Embryonic facial prominence (tissue), 1 donor: ENCODE data around the gene STARD5.
"Not testable (repeated sequence)": the region's sequence is repeated elsewhere in the genome, so short reads cannot be mapped to it uniquely, and the experiment has no call there.

Experiments
- DNase-seq: peaks from one replicate; pipeline ENCODE4 v3.0.0-alpha.2; 2016; ENCODE audit errors: extremely low spot score

Gene STARD5

DNA sequence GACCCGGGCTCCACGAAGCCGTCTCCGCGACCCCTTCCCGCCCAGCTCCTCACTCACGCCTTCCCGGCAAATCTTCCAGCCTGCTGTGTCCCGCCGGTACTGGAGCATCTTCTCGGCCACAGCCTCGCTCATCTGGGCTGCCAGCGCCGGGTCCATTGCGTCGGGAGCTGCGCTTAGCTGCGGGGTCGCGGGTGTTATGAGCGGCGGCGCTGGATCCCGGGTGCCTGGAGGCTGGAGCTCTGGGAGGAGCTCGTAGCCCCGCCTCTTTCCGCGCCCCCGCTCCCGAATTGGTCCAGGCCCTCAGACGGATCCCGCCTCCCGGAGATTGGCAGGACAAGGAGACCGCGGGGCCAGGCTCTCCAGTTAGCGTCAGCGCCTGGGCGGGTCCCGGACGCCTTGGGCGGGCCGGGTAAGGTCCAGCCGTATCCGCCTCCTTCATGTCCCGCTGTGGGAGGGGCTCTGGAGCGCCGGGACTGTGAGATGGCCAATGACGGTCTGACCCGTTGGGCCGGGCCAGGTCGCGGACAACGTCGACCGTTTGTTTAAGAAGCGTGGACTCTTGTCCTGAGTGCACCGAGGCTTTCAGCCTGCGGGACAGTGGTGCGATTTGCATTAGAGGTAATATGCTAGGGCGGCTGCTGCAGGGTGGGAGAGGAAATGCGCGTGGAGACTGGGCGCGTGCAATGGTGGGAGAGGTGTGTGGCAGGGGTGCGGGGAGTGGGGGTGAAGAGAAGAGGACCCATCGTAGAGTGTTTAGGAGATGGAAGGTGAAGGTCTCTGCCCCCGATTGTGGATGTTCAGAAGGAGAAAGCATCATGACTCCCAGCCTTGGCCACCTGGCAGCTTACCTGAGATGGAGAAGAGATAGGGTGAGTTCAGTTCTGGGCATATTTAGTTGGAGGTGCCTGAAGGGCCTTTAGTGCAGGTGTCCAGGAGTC is at the start of gene STARD5:
STARD5 (minus strand) TSS at position 198 of the 938 bp plus-strand sequence; CDS start at position 156, 42 bp downstream.
- peak; percentile 87 for DNase-seq

DNA sequence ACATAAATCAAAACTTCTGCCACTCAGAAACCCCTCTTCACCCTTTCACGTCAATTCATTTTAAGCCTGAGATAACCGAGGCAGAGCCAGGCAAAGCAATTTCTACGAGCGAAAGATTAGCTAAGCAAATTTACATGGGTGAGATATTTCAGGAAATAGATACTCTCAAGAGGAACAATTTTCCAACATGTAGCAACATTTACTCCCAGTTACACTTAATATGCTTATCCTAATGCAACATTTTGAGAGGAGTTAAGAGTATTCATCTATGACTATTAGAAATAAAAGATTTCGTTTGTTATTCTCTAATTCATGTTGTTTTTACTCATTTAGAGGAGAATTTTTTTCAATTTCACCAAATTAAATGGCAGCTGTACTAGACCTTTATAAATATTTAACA is 49.2 kb upstream of the STARD5 start:
- DNase-seq, result no peak

- no peak for DNase-seq
These were observed 48.6 kb upstream of the STARD5 start for GRCh38 chr15:81372575-81372974.

DNA sequence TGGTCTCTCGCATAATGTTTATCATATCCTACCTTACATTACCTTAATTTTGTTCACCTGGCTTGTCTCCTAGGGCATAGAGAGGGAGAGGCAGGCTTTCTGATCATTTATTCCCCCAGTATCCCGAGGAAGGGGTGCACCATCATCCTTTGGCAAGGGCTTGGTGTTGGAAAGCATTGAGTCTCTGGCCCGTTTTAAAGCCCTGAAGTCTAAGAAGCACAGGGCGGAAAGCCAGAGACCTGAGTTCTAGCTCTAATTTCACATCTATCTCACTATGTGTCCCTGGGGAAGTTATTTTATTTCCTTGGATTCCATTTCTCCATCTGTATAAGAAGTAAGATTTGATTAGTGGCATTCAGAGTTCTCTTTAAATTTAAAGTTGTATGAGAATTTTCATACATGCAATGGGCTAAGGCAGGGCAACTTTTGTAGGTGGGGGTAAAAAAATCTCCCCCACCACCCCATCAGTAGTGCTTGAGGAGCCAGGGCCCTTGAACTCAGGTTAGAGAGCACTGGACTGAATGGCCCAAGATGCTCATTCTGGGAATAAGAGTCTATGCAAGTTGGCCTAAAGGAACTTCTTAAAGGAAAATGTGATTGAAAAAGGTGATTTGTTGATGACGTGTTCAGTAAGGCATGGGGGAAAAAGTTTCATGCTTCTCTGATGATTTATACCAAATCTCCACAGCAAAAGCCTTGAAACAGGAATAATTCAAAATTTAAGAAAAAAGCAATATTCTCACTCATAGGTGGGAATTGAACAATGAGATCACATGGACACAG is 40.0 kb upstream of the STARD5 start:
- DNase-seq, result no peak

- no peak for DNase-seq
These were observed 39.3 kb upstream of the STARD5 start for GRCh38 chr15:81363276-81363675.

DNA sequence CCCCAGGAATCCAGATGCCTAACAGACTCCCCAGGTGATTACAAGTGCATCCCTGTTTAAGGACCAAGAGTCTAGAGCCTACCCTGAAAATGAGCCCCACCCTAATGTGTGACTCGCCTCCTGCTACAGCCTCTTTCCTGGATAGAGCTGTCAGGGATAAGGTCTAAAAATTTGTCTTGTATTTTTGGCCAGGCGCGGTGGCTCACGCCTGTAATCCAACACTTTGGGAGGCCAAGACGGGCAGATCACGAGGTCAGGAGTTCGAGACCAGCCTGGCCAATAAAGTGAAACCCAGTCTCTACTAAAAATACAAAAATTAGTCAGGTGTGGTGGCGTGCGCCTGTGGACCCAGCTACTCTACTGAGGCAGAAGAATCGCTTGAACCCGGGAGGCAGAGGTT is 38.8 kb upstream of the STARD5 start:
- no peak for DNase-seq

- no peak for DNase-seq
These were observed 38.0 kb upstream of the STARD5 start for GRCh38 chr15:81361891-81362290.

GRCh38 chr15:81360491-81360890 is 36.5 kb upstream of the STARD5 start:
- DNase-seq, result no peak

DNA sequence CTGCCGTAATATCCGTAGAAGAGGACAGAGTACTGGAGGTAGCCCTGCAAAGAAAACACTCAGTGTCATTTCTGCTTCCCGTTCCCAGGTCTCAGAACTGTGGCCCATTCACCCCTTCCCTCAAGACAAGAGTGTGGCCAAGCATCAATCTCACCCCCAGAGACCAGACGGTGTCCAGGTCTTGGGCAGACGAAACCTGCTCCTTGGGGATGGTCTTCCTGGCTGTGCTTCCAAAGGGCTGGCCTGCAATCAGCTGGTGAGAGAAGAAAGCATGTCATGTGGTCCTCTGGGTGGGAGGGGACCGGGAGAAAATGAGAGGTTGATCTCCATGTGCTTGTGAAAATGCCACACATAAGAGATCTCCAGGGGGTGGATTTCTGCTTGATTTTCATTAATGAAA is 34.3 kb upstream of the STARD5 start:
- DNase-seq, result no peak

DNA sequence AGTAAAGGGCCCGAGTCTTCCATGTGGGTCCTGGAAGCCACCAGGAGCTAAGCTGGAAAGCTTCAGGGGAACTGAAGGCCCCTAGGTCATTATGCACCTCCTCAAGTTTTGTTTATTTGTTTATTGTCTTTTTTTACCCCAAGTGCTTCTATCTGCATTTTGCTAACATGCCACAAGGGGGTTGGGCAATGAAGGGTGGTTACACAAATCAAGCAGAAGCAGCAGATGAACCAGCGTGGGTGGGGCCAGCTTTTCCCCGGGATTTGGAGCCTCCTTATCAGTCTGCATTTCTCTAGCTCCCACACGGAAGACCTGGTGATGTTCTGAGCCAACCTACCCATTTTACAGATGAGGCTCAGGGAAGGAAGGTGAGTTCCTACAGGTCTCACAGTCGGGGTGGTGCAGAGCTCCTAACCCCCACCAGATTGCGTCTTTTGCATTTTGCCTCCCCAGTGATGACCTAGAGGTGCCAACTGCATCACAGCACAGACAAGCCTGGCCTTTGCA is 33.3 kb upstream of the STARD5 start:
- no peak for DNase-seq

DNA sequence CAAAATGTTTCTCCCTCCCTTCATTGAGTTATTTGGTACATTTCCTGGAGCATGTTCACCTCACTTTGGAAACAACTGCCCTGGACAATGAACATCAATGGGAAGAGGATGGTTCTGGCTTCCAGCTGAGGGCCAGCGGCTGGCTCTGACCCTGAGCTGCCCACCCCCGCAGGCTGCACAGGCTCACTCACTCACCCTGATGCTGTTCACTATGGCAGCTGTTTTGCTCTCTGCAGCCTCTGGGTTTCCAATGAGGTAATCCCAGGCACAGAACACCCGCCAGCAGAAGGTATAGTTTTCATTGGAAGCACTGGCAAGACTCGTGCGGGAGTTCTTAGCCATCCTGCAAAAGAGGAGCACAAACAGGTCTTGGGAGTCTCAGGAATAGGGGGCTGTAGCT is 32.3 kb upstream of the STARD5 start:
- DNase-seq, result no peak

GRCh38 chr15:81351651-81352050 is 27.7 kb upstream of the STARD5 start:
- no peak for DNase-seq

- DNase-seq, result no peak
These were observed 25.3 kb upstream of the STARD5 start for GRCh38 chr15:81349271-81349670.

- not testable (repeated sequence) for DNase-seq
These were observed 24.8 kb upstream of the STARD5 start for GRCh38 chr15:81348691-81349090.

DNA sequence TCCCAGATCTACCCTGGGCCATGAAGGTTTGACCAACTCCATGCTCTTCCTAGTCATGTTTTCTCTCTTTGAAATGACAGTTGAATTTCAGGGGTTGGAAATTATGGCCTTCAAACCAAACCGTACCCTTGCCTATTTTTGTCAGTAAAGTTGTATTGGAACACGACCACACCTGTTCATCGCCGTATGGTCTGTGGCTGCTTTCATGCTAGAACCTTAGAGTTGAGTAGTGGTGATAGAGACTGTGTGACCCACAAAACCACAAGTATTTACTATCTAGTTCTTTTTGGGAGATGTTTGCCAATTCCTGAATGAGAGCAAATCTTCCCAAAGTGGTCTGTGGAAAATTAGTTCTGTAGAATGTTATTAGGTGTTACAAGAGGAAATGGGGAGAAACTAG is 24.0 kb upstream of the STARD5 start:
- DNase-seq, result no peak

DNA sequence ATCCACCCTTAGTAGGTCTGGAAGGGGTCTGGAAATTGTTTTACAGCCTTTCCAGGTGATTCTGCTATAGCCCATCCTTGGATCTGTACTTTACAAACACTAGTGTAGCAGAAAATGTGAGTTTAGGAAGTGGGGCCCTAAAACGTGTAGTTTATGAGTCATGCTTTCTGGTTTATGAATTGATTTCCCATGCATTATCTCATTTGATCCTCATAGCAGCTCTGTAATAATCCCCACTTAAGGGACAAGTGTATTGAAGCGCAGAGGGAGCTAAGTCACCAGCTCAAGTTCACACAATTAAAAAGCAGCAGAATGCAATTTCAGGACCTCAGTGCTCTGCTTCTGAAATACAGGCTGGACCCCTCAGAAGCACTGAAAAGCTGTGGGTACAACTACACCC is 22.7 kb upstream of the STARD5 start:
- DNase-seq, result no peak

- DNase-seq, result no peak
These were observed 19.4 kb upstream of the STARD5 start for GRCh38 chr15:81343371-81343770.

DNA sequence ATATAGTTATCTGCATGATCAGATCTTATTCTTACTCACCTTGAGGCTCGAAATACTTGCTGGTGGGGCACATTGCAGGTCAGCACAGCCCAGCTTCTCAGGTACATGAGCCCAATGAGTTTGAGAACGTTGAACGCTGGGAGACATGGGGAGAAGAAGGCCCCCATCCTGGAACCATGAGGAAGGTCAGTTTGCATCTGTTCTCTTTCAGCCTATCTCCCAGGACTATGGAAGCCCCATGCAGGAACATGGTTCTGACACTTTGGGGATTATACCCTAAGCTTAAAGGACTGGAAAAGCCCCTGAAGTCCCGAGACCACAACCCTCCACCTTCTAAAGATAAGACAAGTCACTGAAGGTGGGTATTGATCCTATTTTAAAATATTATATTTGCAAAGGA is 17.4 kb upstream of the STARD5 start:
- no peak for DNase-seq

- no peak for DNase-seq
These were observed 15.9 kb upstream of the STARD5 start for GRCh38 chr15:81339851-81340250.

- DNase-seq, result no peak
These were observed 15.4 kb upstream of the STARD5 start for GRCh38 chr15:81339321-81339720.

DNA sequence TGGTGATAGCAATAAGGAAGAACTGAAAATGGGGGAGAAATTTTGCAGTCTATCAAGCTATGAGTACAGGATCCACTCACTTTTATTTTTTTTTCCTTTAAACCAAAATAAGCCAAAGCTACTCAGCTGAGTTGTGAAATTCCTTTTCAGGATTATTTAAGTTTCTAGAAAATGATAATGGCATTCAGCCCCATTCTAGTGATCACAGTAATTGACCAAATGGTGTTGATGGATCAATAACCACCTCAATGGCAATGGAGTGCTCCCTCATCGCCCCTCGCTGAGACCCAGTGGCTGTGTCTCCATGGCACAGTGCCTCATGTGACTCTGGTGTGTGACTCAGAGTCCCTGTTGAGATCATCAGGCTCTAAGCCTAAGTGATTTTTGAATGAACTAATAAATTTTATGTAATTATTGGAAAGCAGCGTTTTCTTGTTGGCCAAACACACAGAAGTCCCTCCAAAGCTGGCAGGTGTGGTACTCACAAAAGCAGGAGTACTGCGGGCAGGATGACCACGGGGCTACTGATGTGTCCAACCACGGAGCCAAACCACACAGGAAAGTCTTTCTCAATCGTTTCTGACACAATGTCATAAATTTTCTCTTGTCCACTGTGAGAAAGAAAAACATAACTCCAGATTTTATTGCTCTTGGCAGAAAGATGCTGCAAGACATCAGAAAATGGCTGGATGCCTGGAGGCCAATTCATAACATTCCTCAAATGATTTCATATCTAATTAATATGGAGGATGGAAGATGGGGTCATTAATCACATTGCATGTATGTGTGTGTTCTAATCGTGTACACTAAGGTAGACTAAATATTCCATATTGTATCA is 14.4 kb upstream of the STARD5 start:
- DNase-seq, result no peak

- DNase-seq, result no peak
These were observed 13.8 kb upstream of the STARD5 start for GRCh38 chr15:81337713-81338157.
